Measurements from ENCODE around the gene PDXDC1.
"Not testable (repeated sequence)": the region's sequence is repeated elsewhere in the genome, so short reads cannot be mapped to it uniquely, and the experiment has no call there.

Gene PDXDC1

GRCh38 chr16:15133554-15133953, 158.7 kb downstream of the PDXDC1 start:
- not testable (repeated sequence) for H4K91ac ChIP-seq (ENCODE audit: low read depth, low read length); H3K4ac ChIP-seq (ENCODE audit: low read depth, low read length); H4K8ac ChIP-seq (ENCODE audit: low read depth, low read length); H3K4me1 ChIP-seq (ENCODE audit: control insufficient read depth in 1 of 2, insufficient read depth in 2 of 2, low read length in 2 of 2); H3K18ac ChIP-seq (ENCODE audit: low read length); H2AK5ac ChIP-seq (ENCODE audit: low read length); H2BK12ac ChIP-seq (ENCODE audit: low read length); H3K9me3 ChIP-seq (ENCODE audit: insufficient read depth, low read depth, low read length); H3K9ac ChIP-seq (ENCODE audit: low read length); H3K23ac ChIP-seq (ENCODE audit: low read length); H3K79me2 ChIP-seq (ENCODE audit: control insufficient read depth, insufficient read depth, low read length, poor library complexity); H3K14ac ChIP-seq (ENCODE audit: low read length); H3K4me2 ChIP-seq (ENCODE audit: low read length); H3K27me3 ChIP-seq (ENCODE audit: insufficient read depth, low read length); H3K4me3 ChIP-seq (ENCODE audit: low read depth, low read length); H2BK120ac ChIP-seq (ENCODE audit: insufficient read depth, low read length, poor library complexity); H3K27ac ChIP-seq (ENCODE audit: low read depth, low read length); DNase-seq; H2BK5ac ChIP-seq (ENCODE audit: low read depth, low read length, poor library complexity); H4K12ac ChIP-seq (ENCODE audit: low read depth, low read length); H2AFZ ChIP-seq (ENCODE audit: insufficient read depth, low read length, poor library complexity); H3K79me1 ChIP-seq (ENCODE audit: low read length)
- no CpG with 5 or more reads among the region's 31 CpGs for WGBS (ENCODE audit: extremely low coverage, insufficient coverage, insufficient read length)
- peaks cover 15 to 24% of the 10 kb centered on the region in 2 experiments for H3K36me3 ChIP-seq (ENCODE audit: control insufficient read depth in 1 of 2, insufficient read depth in 2 of 2, low read length in 2 of 2)

GRCh38 chr16:15134752-15135482, 160.1 kb downstream of the PDXDC1 start:
- WGBS (ENCODE audit: extremely low coverage, insufficient coverage, insufficient read length), result no CpG with 5 or more reads among the region's 33 CpGs
- H2BK120ac ChIP-seq (ENCODE audit: insufficient read depth, low read length, poor library complexity); DNase-seq; H3K18ac ChIP-seq (ENCODE audit: low read length); H4K91ac ChIP-seq (ENCODE audit: low read depth, low read length); H3K27ac ChIP-seq (ENCODE audit: low read depth, low read length); H3K9me3 ChIP-seq (ENCODE audit: insufficient read depth, low read depth, low read length); H3K14ac ChIP-seq (ENCODE audit: low read length); H4K8ac ChIP-seq (ENCODE audit: low read depth, low read length); H4K12ac ChIP-seq (ENCODE audit: low read depth, low read length); H3K4me3 ChIP-seq (ENCODE audit: low read depth, low read length); H2AK5ac ChIP-seq (ENCODE audit: low read length); H3K9ac ChIP-seq (ENCODE audit: low read length); H3K79me1 ChIP-seq (ENCODE audit: low read length); H2BK5ac ChIP-seq (ENCODE audit: low read depth, low read length, poor library complexity); H3K4me2 ChIP-seq (ENCODE audit: low read length); H2BK12ac ChIP-seq (ENCODE audit: low read length); H3K4me1 ChIP-seq (ENCODE audit: control insufficient read depth in 1 of 2, insufficient read depth in 2 of 2, low read length in 2 of 2); H3K4ac ChIP-seq (ENCODE audit: low read depth, low read length); H3K79me2 ChIP-seq (ENCODE audit: control insufficient read depth, insufficient read depth, low read length, poor library complexity); H3K27me3 ChIP-seq (ENCODE audit: insufficient read depth, low read length); H2AFZ ChIP-seq (ENCODE audit: insufficient read depth, low read length, poor library complexity); H3K23ac ChIP-seq (ENCODE audit: low read length): not testable (repeated sequence)
- H3K36me3 ChIP-seq (ENCODE audit: control insufficient read depth in 1 of 2, insufficient read depth in 2 of 2, low read length in 2 of 2), result peaks cover 12 to 22% of the 10 kb centered on the region in 2 experiments

- not testable (repeated sequence) for H3K4me1 ChIP-seq (ENCODE audit: control insufficient read depth in 1 of 2, insufficient read depth in 2 of 2, low read length in 2 of 2); H3K27ac ChIP-seq (ENCODE audit: low read depth, low read length); H3K9ac ChIP-seq (ENCODE audit: low read length); H3K4ac ChIP-seq (ENCODE audit: low read depth, low read length); H3K27me3 ChIP-seq (ENCODE audit: insufficient read depth, low read length); H2BK120ac ChIP-seq (ENCODE audit: insufficient read depth, low read length, poor library complexity); H2BK5ac ChIP-seq (ENCODE audit: low read depth, low read length, poor library complexity); H2BK12ac ChIP-seq (ENCODE audit: low read length); H3K23ac ChIP-seq (ENCODE audit: low read length); H3K79me2 ChIP-seq (ENCODE audit: control insufficient read depth, insufficient read depth, low read length, poor library complexity); H3K18ac ChIP-seq (ENCODE audit: low read length); H3K4me2 ChIP-seq (ENCODE audit: low read length); H3K14ac ChIP-seq (ENCODE audit: low read length); H4K8ac ChIP-seq (ENCODE audit: low read depth, low read length); H3K79me1 ChIP-seq (ENCODE audit: low read length); H2AK5ac ChIP-seq (ENCODE audit: low read length); H2AFZ ChIP-seq (ENCODE audit: insufficient read depth, low read length, poor library complexity); H4K12ac ChIP-seq (ENCODE audit: low read depth, low read length); H3K4me3 ChIP-seq (ENCODE audit: low read depth, low read length); H3K9me3 ChIP-seq (ENCODE audit: insufficient read depth, low read depth, low read length); H4K91ac ChIP-seq (ENCODE audit: low read depth, low read length); DNase-seq
- peaks cover 10 to 18% of the 10 kb centered on the region in 2 experiments for H3K36me3 ChIP-seq (ENCODE audit: control insufficient read depth in 1 of 2, insufficient read depth in 2 of 2, low read length in 2 of 2)
- no CpG with 5 or more reads among the region's 50 CpGs for WGBS (ENCODE audit: extremely low coverage, insufficient coverage, insufficient read length)
Measured at GRCh38 chr16:15135483-15136360, 160.9 kb downstream of the PDXDC1 start.

- not testable (repeated sequence) for H2AFZ ChIP-seq (ENCODE audit: insufficient read depth, low read length, poor library complexity); H4K12ac ChIP-seq (ENCODE audit: low read depth, low read length); H3K27ac ChIP-seq (ENCODE audit: low read depth, low read length); H4K91ac ChIP-seq (ENCODE audit: low read depth, low read length); DNase-seq; H3K27me3 ChIP-seq (ENCODE audit: insufficient read depth, low read length); H4K8ac ChIP-seq (ENCODE audit: low read depth, low read length); H3K4ac ChIP-seq (ENCODE audit: low read depth, low read length); H3K18ac ChIP-seq (ENCODE audit: low read length); H2BK120ac ChIP-seq (ENCODE audit: insufficient read depth, low read length, poor library complexity); H3K9me3 ChIP-seq (ENCODE audit: insufficient read depth, low read depth, low read length); H3K14ac ChIP-seq (ENCODE audit: low read length); H2AK5ac ChIP-seq (ENCODE audit: low read length); H3K79me2 ChIP-seq (ENCODE audit: control insufficient read depth, insufficient read depth, low read length, poor library complexity); H2BK5ac ChIP-seq (ENCODE audit: low read depth, low read length, poor library complexity); H3K23ac ChIP-seq (ENCODE audit: low read length); H3K4me3 ChIP-seq (ENCODE audit: low read depth, low read length); H3K4me1 ChIP-seq (ENCODE audit: control insufficient read depth in 1 of 2, insufficient read depth in 2 of 2, low read length in 2 of 2); H3K9ac ChIP-seq (ENCODE audit: low read length); H2BK12ac ChIP-seq (ENCODE audit: low read length); H3K79me1 ChIP-seq (ENCODE audit: low read length); H3K4me2 ChIP-seq (ENCODE audit: low read length)
- H3K36me3 ChIP-seq (ENCODE audit: control insufficient read depth in 1 of 2, insufficient read depth in 2 of 2, low read length in 2 of 2), result peaks cover 8 to 11% of the 10 kb centered on the region in 2 experiments
- no CpG with 5 or more reads among the region's 15 CpGs for WGBS (ENCODE audit: extremely low coverage, insufficient coverage, insufficient read length)
Measured at GRCh38 chr16:15137514-15137913, 162.7 kb downstream of the PDXDC1 start.
